GM19397 (cell line): ENCODE measurements around the gene SMAD3.
"Not testable (repeated sequence)": the region's sequence is repeated elsewhere in the genome, so short reads cannot be mapped to it uniquely, and the experiment has no call there.

Experiments
- ATAC-seq: cut with Tn5 transposase; IDR thresholded peaks from one replicate; pipeline ENCODE4 v1.9.1; 2021; ENCODE audit warnings: mild to moderate bottlenecking, moderate library complexity; ENCODE audit not compliant: unreplicated experiment

SMAD3 gene

DNA sequence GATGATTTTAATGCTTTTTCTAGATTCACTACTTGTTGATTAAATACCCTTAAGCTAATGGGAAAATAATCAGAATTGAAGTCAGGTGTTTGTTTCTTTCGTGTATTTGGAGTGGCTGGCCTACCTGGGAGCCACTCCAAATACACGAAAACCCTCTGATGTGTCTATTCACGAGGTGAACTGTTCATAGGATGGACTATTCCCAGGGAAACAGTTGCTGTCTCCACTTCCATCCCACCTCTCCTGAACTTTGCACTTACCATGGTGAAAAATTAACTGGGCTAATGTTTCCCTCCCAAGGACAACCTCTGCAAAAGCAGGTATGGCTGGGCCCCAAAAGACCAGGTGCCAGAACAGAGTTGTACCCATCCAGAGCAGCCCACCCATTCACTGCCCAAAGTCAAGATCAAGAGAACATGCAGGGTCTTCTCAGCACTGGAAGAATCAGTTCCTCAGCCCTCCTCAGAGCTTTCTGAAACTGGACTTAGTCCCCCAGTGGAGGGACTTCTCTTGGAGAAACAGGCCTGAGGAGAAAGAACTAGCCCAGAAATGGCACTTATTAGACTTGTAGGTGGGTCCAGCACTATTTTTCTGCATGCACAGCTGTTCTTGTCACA is 2.9 kb upstream of the SMAD3 start:
- ATAC-seq, result no peak

DNA sequence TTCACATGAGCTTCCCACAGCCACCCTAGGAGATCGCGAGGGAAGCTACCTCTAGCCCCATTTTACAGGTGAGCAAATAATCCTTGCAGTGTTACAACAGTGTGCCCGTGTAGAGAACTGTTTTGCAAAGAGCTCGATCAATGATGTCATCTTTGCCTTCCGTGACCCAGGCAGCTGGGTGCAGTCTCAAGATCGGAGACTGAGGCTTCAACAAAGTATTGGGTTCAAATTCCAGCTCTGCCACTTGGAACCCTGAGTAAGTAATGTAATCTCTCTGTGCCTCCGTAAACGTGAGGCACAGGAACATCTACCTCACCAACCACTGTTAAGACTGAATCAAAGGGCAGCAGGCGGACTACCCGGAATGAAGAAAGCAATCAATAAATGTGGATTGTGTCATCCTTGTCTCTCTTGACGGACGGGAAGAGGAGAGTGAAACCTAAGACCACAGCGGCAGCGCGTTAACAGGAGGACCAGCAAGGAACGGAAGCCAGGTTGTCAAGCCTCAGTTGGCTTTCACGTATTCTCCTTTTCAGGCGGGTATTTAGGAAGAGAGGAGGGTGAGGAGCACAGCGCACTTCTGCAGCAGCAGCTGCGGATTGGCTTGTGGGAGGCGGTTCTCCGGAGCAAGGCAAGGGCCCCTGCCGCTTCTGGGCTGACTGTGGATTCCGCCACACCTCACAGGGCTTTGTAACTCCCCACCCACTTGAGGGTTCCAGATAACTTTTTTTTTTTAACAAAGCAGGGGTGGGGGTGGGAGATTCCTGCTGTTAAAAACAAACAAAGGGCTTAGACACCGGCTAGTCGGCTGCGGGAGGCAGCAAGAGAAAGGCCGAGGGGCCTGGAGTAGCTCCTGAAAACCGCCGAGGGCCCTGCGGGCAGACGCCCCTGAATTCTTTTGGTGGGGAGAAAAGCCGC is 1.5 kb upstream of the SMAD3 start:
- ATAC-seq, result no peak

DNA sequence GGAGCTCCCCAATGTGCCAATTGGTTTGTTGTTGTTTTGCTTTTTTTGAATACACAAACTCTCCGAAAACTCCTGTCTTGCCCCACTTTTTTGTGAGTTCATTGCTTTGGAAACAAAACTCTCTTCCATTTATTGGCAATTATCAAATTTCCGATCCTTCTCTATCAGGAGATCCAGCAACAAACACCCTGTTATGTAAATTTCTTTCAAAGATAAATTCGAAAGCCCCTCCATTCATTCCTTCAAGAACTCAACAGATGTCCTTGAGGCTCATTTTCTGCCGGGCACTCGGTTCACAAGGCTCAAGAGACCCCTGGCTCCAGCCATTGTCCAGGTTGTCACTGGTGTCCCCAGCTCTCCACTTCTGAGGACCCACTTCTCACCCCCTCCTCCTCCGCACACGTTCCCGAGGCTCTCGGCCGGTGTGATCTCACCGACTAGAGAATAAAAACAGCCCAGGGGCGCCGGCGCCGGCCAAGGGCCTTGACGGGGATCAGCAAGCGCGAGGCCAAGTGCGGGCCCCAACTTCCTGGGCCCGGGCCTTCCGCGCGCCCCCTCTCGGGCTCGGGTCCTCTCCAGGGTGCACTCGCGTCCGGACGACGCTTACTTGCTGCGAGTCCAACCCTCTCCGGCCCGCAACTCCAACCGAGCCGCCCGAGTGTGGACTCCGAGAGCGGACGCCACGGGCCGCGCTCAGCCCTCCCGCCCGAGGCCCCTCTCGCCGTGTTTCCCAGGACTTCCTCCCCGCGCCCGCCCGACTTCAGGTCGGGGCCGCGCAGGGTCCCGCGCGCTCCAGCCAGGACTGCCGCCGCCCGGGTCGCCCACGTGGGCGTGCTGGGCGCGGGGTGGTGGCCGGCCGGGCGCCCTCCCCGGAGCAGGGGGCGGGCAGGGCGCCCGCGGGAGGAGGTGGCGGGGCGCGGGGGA is 533 bp upstream of the SMAD3 start:
- ATAC-seq, result peak; percentile 43

DNA sequence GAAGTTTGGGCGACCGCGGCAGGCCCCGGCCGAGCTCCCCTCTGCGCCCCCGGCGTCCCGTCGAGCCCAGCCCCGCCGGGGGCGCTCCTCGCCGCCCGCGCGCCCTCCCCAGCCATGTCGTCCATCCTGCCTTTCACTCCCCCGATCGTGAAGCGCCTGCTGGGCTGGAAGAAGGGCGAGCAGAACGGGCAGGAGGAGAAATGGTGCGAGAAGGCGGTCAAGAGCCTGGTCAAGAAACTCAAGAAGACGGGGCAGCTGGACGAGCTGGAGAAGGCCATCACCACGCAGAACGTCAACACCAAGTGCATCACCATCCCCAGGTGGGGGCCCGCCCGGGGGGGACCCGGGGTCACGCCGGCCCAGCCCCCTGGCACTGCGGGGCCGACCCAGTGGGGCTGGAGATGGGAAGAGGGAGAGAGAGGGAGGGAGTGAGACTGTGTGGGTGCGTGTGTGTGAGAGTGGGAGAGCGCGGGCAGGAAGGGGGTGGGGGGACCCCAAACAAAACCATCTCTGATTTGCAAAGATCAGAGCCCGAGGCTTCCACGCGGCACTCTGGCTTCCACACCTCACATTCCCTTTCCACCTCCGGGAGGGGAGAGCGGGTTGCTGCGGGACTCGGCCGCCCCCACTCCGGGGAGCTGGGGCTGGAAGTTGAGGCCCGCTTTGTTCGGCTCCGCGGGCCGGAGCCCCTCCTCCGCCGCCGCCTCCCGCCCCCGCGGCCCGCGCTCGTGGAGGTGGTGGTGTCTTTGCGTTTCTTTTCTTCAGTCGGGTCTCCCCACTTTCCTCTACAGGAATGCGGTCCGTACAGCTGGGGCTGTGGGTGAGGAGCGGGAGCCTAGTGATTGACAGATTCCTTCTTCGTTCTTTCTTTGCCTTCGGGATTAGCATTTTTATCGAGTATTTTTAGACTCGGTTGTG is 898 bp downstream of the SMAD3 start:
- peak; percentile 8 for ATAC-seq

DNA sequence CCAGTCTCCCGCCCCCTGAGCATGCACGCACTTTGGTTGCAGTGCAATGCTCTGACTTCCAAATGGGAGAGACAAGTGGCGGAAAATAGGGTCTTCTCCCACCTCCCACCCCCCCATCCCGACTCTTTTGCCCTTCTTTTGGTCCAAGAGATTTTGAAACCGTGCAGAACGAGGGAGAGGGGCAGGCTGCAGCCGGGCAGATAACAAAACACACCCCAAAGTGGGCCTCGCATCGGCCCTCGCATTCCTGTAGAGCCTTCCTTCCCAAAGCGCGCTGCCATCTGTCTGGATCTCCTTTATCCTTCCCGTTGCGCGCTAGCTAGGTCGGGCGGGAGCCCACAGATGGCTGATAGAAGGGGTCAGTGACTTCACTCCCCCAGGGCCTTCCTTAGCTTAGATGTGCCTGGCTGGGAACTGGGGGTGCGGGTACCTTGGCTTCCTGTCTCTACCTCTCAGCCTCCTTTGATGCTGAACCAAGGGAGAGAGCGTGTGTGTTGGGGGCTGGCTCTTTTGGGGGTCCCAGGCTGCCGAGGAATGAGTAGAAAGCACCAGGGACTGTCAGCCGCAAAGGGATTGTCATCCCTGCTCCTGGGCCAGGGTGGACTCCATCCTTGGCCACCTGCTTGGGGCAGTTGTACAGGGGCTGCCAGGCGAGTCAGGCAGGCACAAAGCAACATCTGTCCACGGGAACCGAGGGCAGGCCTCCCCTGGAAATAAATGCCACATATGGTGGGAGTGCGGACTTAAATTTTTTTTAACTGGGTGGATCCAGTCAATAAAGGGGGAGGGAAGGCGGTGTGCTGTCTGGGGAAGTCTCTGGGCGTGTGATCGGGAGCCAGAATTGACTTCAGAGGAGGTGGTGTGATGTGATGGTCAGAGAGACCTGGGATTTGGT is 1.8 kb downstream of the SMAD3 start:
- no peak for ATAC-seq

DNA sequence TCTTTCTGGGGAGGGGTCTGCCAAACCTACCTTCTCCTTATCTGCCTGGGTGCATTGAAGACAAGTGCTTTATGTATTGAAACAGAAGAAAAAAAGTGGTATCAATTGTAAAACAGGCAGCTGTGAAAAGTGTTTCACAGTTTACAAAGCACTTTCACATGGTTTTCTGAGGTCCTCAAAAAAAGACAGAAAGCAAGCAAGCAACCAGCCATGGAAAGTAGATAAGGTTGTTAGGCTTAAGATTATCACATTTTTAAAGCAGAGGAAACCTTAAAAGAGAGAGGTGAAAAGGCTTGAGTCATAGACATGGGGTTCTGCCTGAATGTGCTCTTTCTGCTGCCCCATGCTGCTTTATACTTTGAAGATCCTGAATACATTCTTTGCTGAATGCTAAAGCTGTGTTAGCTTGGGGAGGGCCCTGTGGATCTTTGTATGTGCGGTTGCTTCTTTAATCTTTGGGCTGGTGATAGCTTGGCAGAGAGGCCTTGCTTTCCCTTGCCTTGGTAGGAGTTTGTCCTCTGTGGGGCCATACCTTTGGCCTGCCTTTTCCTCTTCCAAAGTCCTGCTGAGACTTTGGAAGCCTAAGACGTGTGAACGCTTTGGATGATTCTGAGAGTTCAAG is 2.6 kb downstream of the SMAD3 start:
- ATAC-seq, result no peak

DNA sequence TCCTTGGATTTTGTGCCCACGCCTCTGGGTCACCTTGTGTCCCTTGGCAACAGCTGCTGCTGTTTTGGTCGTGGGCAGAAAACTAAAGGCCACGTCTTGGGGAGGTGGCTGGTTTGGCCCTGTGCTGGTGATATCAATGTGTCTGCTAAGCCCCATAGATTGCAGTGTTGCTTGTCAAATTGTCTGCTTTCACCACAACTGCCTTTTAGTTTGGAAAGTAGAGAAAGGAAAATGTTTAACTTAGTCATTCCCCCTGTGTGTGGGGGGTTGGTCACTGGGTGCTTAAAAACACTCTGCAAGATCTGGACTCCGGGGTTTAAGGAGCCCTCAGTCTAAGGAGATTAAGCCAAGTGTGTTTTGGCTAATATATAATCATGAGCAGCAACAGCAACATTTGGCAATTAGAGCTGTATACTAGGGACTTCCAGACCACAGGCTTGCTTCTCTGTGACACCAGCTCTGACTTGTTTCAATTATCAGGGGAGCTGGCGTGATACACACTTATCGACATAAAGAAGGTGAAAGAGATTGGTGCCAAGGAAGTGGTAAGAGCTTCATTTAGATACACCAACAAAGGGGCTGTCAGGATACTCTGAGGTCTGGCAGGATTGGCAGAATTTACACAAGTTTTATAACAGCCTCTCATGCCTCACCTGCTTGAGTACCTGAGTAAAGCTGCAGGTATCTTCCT is 3.5 kb downstream of the SMAD3 start:
- ATAC-seq, result no peak

DNA sequence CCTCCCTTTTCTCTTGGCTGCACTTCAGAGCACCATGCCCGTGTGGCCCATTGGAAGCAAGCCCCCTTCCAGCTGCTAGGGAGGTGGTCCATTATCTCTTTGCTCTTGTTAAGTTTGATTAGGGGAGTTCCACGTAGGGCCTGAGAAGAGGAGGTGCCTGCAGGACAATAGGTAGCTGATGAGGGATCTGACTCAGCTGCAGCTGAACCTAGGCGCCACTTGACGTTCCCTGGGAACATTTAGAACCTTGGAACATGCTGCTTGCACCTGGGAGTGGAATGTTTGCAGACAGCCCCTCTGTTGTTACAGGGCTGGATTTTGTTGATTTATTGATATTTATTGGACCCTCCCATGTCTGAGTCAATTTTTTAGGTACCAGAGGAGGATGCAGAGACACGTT is 4.7 kb downstream of the SMAD3 start:
- no peak for ATAC-seq

DNA sequence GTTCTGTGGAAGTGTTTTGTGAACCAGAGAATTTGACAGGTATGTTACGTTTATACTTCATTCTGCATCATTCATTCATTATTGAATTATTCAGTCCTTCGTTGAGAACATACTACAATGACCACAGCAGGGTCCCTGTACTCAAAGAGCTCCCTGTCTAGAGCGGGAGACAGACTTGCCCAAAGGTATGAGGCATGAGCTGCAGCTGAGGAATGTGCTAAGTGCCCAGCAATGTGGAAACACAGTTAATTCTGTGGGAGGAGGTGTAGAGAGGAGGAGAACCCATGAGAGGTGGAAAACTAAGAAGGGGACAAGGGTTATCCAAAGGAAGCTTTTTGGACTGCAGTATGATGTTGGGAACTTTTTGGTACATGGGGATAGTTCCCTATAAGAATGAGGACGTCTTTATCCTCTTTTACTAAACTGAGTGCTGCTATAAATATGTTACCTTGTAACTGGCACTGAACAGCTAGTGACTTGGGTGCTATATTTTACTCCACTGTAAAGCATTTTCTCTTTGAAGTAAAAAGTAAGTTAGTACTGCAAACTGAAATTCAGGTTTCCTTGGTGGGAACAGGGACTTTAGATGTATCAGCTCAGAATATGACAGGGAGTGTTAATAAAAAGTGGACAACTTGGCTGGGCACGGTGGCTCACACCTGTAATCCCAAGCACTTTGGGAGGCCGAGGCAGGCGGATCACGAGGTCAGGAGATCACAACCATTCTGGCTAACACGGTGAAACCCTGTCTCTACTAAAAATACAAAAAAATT is 5.7 kb downstream of the SMAD3 start:
- ATAC-seq, result no peak

DNA sequence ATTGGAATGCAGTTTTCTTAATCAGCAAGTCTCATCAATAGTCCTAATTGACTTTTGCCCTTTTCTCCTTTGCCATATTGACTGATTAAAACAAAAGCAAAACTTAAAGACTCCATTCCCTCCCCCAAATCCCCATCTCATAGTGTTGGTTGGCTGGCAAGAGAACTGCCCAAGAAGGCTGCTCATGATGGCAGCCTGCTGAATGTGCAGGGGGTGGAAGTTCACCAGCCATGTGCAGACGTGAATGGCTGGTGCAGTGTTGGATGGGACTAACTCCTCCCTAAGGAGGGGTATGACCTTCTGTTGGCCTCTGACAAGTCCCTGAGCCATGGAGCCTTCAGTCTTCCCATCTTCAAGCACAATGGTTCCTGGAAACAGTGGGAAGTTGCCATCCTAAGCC is 7.0 kb downstream of the SMAD3 start:
- no peak for ATAC-seq

DNA sequence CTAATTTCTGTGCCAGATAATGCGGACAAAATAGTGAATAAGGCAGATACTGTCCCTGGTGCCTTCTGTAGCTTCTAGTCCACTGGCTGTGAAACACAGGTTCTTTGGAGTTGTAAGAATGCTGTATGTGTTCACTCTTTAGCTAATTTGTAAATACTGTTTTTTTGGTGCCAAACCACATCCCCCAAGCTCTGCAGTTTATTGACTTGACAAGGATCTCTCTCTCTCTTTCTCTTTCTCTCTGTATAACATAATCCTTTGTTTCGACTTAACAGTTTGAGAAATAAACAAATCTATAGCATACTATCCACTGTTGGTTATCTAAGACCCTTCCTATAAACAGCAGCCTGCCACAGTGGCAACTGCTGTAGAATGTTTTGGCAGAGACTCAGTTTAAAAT is 7.6 kb downstream of the SMAD3 start:
- ATAC-seq, result no peak

DNA sequence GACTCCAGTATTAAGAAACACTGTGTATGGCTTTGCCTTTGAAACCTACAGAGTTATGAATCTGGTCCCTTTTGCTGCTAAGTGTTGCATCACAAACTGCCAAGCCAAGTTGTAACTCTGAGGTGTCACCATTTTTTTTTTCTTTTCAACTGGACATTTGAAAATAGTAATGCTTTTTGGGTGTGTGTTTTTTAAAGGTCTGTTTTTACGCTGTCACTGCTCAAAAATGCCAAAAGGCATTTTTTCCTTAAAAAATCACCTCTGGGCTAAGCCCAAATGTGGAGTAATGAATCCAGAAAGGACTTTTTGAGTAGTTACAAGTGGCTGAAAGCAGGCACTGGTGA is 9.5 kb downstream of the SMAD3 start:
- ATAC-seq, result no peak

DNA sequence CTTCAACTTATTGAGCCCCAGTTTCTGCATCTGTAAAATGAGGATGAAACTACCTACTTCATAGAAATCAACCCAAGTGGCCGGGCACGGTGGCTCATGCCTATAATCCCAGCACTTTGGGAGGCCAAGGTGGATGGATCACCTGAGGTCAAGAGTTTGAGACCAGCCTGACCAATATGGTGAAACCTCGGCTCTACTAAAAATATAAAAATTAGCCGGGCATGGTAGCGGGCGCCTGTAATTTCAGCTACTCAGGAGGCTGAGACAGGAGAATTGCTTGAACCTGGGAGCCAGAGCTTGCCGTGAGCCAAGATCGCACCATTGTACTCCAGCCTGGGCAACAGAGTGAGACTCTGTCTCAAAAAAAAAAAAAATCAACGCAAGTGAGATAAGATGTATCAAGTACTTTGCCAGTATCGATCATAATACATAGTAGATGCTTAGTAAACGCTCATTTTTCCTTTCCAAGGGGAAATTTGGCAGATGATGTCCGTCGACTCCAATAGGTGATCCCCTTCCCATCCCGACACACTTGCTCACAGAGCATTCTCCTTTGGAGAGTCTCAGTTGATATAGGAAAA is 10.2 kb downstream of the SMAD3 start:
- ATAC-seq, result not testable (repeated sequence)

DNA sequence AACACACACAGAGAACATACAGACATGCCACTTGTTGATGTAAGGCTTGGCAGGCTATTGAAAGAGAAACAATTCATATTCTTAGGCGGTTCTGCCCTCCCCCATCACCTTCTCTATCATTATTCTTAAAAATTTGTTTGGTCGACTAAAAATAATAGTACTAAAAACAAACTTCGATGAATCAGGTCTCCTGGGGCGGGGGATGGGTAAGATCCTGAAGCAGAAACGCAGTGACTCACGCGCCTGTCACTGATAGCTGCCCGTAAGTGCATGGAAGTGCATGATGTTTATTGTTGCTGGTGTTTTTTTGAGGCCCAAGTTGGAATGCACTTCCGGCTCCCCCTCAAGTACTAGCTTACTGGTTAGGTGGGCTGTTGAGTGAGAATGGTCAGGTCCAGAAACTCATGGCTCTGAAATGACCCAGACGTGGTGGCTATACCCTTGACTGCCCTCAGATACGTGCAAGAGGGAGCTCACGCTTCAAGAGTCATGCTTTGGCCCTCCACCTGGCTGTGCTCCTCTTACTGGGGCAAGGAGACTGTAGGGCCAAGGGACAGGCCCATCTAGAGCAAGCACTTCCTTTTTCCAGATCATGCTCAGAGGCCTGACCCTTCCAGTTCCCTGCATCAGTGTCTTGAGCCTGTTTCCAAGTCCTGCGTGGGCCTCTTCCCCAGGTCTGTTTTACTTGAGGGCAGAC is 10.9 kb downstream of the SMAD3 start:
- peak; percentile 39 for ATAC-seq

DNA sequence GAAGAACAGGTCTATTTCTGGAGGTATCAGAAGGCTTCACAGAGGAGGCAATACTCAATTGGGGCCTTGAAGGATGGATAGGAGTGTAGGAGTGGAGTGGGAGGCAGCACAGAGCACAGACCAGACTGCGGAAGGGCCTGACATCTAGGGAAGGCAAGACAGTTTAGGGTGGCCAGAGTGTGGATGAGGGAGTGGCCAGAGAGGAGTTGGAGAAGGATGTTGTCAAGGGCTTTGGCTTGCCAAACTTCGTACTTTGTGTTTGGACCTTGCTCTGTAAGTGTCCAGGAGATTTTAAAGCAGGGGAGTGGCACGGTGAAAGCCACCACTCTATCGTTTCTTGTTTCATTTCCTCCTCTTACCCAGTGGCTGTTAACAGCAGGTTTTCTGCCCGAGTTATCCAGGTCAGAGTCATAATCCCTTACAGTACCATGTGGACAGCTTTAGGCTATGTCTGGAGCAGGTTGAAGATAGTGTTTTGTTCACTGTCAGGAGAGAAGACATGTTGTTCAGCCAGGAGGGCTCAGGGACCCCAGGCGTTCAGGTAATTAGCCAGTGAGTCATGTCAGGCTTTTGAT is 12.3 kb downstream of the SMAD3 start:
- no peak for ATAC-seq

DNA sequence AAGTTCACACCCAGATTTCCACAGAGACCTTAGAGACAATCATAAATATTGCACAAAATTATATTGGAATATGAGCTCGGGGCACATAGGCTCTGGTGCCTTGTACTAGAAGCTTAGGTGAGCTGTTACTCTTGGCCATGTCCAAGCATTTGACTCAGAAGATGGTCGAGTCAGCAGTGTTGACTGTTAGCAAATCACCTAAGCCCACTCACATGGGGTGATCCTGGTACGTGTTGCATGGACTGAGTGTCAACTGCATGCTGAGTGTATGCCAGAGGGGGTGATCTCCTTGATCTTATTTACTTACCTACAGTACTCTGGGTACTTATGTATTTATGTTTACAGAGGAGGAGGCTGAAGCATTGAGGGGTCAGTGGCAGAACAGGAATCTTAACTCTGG is 14.0 kb downstream of the SMAD3 start:
- ATAC-seq, result no peak
